Activated CD8-positive, alpha-beta memory T cell treated with anti-CD3 and anti-CD28 coated beads, Interleukin-2, amount 10 ng/mL, durations not matched to agents 7 days and 5 days (primary cell): ENCODE data around the gene ZNF239. TPM values are rescaled to one million over a fixed set of nuclear protein-coding genes. Genes with fewer than 3 reads are reported as not detected.
"Not testable (repeated sequence)": the region's sequence is repeated elsewhere in the genome, so short reads cannot be mapped to it uniquely, and the experiment has no call there.

Experiments used
- ATAC-seq: fragments of 150-1000 bp; cut with Tn5 transposase; one replicate; pipeline ENCODE4 v1.10.0; 2021; ENCODE audit warnings: moderate library complexity
- CTCF ChIA-PET: fragments of 350-600 bp; sonication (Branson Sonifier 250); formaldehyde crosslinking; loops from one replicate; lab custom pipeline; 2021; ENCODE audit warnings: antibody characterized with exemption; lab: Charles Lee
- DNase-seq: peaks from one replicate; pipeline ENCODE4 v3.0.0-alpha.2; 2020
- H3K27ac Mint-ChIP-seq: one replicate; pipeline ENCODE4 v1.8.0; 2021; ENCODE audit warnings: mild to moderate bottlenecking, mixed read lengths
- H3K27me3 Mint-ChIP-seq: one replicate; pipeline ENCODE4 v1.8.0; 2021; ENCODE audit warnings: mixed read lengths
- H3K36me3 Mint-ChIP-seq: one replicate; pipeline ENCODE4 v1.8.0; 2021; ENCODE audit warnings: mild to moderate bottlenecking, mixed read lengths
- H3K4me1 Mint-ChIP-seq: one replicate; pipeline ENCODE4 v1.8.0; 2021; ENCODE audit warnings: mixed read lengths
- H3K4me3 Mint-ChIP-seq: one replicate; pipeline ENCODE4 v1.8.0; 2021; ENCODE audit warnings: mild to moderate bottlenecking, moderate library complexity, mixed read lengths
- H3K9me3 Mint-ChIP-seq: one replicate; pipeline ENCODE4 v1.8.0; 2022; ENCODE audit warnings: low read depth, mixed read lengths
- total RNA-seq, 2 experiments: library from RNA; stranded (reverse); gene quantifications; one replicate each; pipeline ENCODE4 v1.2.3, GENCODE V29; 2021

Gene ZNF239
- total RNA-seq, 2 experiments from 2014 or later = 0.26 TPM; not detected in 1

DNA sequence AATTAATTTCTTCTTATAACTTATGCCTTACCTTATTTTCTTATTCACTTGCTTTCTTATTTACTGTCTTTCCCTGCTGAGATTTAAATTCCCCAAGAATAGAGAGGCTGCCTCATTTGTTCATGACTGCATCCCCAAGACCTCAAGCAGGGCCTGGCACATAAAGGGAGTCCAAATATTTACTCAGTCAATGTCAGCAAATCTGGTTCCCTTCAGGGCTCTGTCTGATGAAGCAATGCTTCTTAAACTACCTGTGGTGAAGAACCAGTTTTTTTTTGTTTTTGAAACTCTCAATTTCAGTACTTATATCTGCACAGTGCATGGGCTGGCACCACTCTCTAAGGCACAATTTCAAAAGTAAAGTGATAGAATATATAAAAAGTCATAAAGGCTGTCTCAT, 4.7 kb downstream of the ZNF239 start:
- DNase-seq = no peak
- H3K4me3 Mint-ChIP-seq = no peak overlapping the region
- no peak for ATAC-seq
- peaks cover 5% of the 10 kb centered on the region for H3K36me3 Mint-ChIP-seq
- CTCF ChIA-PET = no interaction called here
- H3K4me1 Mint-ChIP-seq = peaks cover 6% of the 10 kb centered on the region
- no peaks in the 10 kb centered on the region for H3K27me3 Mint-ChIP-seq
- H3K27ac Mint-ChIP-seq = no peak overlapping the region
- peaks cover 8% of the 10 kb centered on the region for H3K9me3 Mint-ChIP-seq

DNA sequence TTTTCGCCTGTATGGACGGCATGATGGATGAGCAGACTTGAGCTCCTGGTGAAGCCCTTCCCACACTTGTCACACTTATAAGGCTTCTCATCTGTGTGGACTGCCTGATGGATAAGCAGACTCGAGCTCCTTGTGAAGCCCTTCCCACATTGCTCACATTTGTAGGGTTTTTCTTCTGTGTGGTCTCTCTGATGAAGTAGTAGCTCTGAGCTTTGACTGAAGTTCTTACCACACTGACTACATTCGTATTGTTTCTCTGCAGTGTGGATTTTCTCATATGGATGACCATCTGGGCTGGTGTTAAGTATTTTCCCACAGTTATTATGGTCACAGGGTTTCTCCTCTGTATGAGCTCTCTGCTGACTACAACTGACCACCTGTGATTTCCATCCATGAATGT, 17.2 kb downstream of the ZNF239 start:
- CTCF ChIA-PET = no interaction called here
- DNase-seq = no peak
- H3K36me3 Mint-ChIP-seq = peaks cover 2% of the 10 kb centered on the region

DNA sequence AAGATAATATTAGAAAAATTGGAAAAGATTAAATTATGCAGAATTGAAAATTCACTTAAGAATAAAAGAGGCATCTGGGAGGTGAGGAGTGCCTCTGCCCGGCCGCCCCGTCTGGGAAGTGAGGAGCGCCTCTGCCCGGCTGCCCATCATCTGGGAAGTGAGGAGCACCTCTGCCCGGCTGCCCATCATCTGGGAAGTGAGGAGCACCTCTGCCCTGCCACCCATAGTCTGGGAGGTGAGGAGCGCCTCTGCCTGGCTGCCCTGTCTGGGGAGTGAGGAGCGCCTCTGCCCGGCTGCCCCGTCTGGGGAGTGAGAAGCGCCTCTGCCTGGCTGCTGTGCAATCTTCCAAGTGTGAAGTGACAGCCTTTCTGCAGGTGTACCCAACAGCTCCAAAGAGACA, 30.7 kb downstream of the ZNF239 start:
- H3K9me3 Mint-ChIP-seq = peaks cover 10% of the 10 kb centered on the region
- H3K27ac Mint-ChIP-seq, DNase-seq, H3K27me3 Mint-ChIP-seq, H3K36me3 Mint-ChIP-seq, CTCF ChIA-PET, H3K4me3 Mint-ChIP-seq, ATAC-seq, H3K4me1 Mint-ChIP-seq: not testable (repeated sequence)

More for the DNA sequence above, 17.2 kb downstream of the ZNF239 start:
- H3K4me1 Mint-ChIP-seq = no peaks in the 10 kb centered on the region
- H3K9me3 Mint-ChIP-seq = peaks cover 25% of the 10 kb centered on the region
- H3K27ac Mint-ChIP-seq = no peak overlapping the region
- no peak overlapping the region for H3K4me3 Mint-ChIP-seq
- no peaks in the 10 kb centered on the region for H3K27me3 Mint-ChIP-seq
- ATAC-seq = no peak

DNA sequence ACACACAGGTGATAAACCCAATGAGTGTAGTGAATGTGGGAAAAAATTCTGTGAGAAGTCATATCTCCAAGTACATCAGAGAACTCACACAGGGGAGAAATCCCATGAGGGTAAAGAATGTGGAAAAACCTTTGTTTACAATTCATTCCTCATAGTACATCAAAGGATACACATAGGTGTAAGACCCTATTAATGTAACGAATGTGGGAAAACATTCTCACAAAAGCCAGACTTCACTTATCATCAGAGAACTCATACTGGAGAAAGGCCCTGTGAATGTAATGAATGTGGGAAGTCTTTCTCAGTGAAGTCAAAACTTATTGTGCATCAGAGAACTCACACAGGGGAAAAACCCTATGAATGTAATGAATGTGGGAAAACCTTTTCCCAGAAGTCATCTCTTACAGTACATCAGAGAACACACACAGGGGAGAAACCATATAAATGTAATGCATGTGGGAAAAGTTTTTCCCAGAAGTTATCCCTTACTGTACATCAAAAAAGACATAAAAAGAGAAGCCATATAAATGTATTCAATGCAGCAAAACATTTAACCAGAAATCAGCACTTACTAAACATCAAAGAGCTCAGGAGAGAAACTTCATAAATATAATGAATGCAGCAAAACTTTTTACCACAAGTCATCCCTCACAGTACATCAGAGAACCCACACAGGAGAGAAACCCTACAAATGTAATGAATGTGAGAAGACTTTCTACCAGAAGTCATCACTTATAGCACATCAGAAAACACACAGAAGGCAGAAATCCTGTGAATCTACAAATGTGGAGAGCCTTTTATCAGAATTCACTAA, 49.8 kb downstream of the ZNF239 start:
- Mint-ChIP-seq H3K36me3 (peaks cover 21% of the 10 kb centered on the region), H3K4me3 (no peak overlapping the region), H3K4me1 (no peaks in the 10 kb centered on the region), H3K27me3 (no peaks in the 10 kb centered on the region), H3K27ac (no peak overlapping the region), H3K9me3 (peaks cover 54% of the 10 kb centered on the region)
- CTCF ChIA-PET = interaction anchor here (0.5 kb wide), 1 partner anchor 38 kb away, joined by 3 read pairs; no protein-coding TSS in a partner anchor
- ATAC-seq (no peak), DNase-seq (no peak)

Other genes with a start within 250 kb of the ZNF239 start
- under 1 TPM in 1 of 2 experiments, not detected in 1; 0.37 TPM for gene FXYD4, start 203.0 kb downstream of the ZNF239 start, total RNA-seq
- gene HNRNPF, start 165.4 kb downstream of the ZNF239 start, total RNA-seq = 100 to 1,000 TPM; 446 to 512 TPM
- 1 to 10 TPM; 1.9 to 2.7 TPM for gene ZNF487, start 137.5 kb downstream of the ZNF239 start, total RNA-seq
- 1 to 10 TPM; 1.1 to 1.6 TPM for gene ZNF485, start 31.8 kb upstream of the ZNF239 start, total RNA-seq
- 1 to 10 TPM; 6.5 to 8.2 TPM for gene ZNF32, start 74.3 kb upstream of the ZNF239 start, total RNA-seq